MM.1S (cell line): ENCODE data around the gene SNTG2.

Experiments used
- DNase-seq: peaks from one replicate; pipeline ENCODE4 v3.0.0-alpha.2; 2015
- H2AFZ ChIP-seq: fragments of 300-600 bp; sonication (generic); 2 replicates; pipeline ENCODE4 v1.6.0; 2016; ENCODE audit warnings: antibody characterized with exemption, low read length
- H3F3A ChIP-seq: fragments of 300-600 bp; sonication (generic); 2 replicates; pipeline ENCODE4 v1.6.1; 2016; ENCODE audit warnings: mild to moderate bottlenecking, antibody characterized with exemption, low read length, moderate library complexity, mixed read lengths; ENCODE audit not compliant: insufficient read depth
- H3K27ac ChIP-seq: fragments of 300-600 bp; sonication (generic); 2 replicates; pipeline ENCODE4 v1.5.1; 2016; ENCODE audit warnings: mild to moderate bottlenecking, low read length
- H3K27me3 ChIP-seq: fragments of 300-600 bp; sonication (generic); replicated peaks from 2 replicates; pipeline ENCODE4 v1.6.0; 2016; ENCODE audit warnings: low read length; ENCODE audit not compliant: insufficient read depth
- H3K36me3 ChIP-seq: fragments of 300-600 bp; sonication (generic); replicated peaks from 2 replicates; pipeline ENCODE4 v1.6.1; 2016; ENCODE audit warnings: mild to moderate bottlenecking, low read length, mixed read lengths; ENCODE audit not compliant: insufficient read depth
- H3K4me1 ChIP-seq: fragments of 300-600 bp; sonication (generic); 2 replicates; pipeline ENCODE4 v1.6.1; 2016; ENCODE audit warnings: low read length, mixed read lengths
- H3K4me2 ChIP-seq: fragments of 300-600 bp; sonication (generic); 2 replicates; pipeline ENCODE4 v1.6.0; 2016; ENCODE audit warnings: low read depth, low read length
- H3K4me3 ChIP-seq: fragments of 300-600 bp; sonication (generic); 2 replicates; pipeline ENCODE4 v1.5.1; 2016; ENCODE audit warnings: low read length, mixed read lengths
- H3K79me2 ChIP-seq: fragments of 300-600 bp; sonication (generic); 2 replicates; pipeline ENCODE4 v1.6.1; 2016; ENCODE audit warnings: mixed run types, low read length, mixed read lengths
- H3K9ac ChIP-seq: fragments of 300-600 bp; sonication (generic); 2 replicates; pipeline ENCODE4 v1.6.1; 2016; ENCODE audit warnings: low read length, mixed read lengths
- H3K9me2 ChIP-seq: fragments of 300-600 bp; sonication (generic); replicated peaks from 2 replicates; pipeline ENCODE4 v1.6.1; 2016; ENCODE audit warnings: mild to moderate bottlenecking, low read length, mixed read lengths; ENCODE audit not compliant: insufficient read depth
- H3K9me3 ChIP-seq: fragments of 300-600 bp; sonication (generic); replicated peaks from 2 replicates; pipeline ENCODE4 v1.6.1; 2016; ENCODE audit warnings: mild to moderate bottlenecking, low read length, mixed read lengths; ENCODE audit not compliant: insufficient read depth
- H4K20me1 ChIP-seq: fragments of 300-600 bp; sonication (generic); 2 replicates; pipeline ENCODE4 v1.6.1; 2016; ENCODE audit warnings: mild to moderate bottlenecking, low read length, moderate library complexity, mixed read lengths; ENCODE audit not compliant: insufficient read depth
- CTCF ChIP-seq: fragments of 300-600 bp; sonication (generic); IDR thresholded peaks from 2 replicates; pipeline ENCODE4 v1.5.1; 2016; ENCODE audit warnings: antibody characterized with exemption, low read length, mixed read lengths
- EZH2 ChIP-seq: fragments of 300-600 bp; sonication (generic); optimal IDR thresholded peaks from 2 replicates; pipeline ENCODE3; 2017; ENCODE audit warnings: low read depth, mild to moderate bottlenecking, antibody characterized with exemption, low read length, mixed read lengths
- EZH2phosphoT487 ChIP-seq: fragments of 300-600 bp; sonication (generic); IDR thresholded peaks from 2 replicates; pipeline ENCODE4 v1.6.1; 2018; ENCODE audit warnings: antibody characterized with exemption, low read length

Gene SNTG2

DNA sequence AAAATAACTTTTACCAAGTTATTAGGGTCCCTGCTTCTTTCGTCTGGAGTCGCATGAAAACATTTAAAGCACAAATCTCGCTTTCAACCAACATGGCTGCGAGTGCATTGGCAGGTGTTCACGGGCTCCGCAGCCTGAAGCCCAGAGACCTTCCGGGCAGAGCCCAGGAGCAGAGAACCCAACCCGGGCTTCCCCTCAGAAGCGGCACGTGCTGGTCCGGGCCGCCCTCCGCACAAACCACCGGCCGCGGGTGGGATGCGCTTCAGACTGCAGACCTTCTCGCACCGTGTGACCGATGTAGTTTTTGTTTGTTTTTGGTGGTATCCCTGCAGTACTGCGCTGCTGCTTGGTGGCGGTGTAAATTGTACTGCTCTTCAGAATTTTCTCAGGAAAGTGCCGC is 357.0 kb downstream of the SNTG2 start:
- H3K9ac ChIP-seq, result no peak overlapping the region
- H3K79me2 ChIP-seq, result no peaks in the 10 kb centered on the region
- no peaks in the 10 kb centered on the region for H3F3A ChIP-seq
- H3K4me3 ChIP-seq, result no peak overlapping the region
- no peaks in the 10 kb centered on the region for H4K20me1 ChIP-seq
- H3K4me1 ChIP-seq, result no peaks in the 10 kb centered on the region
- no peaks in the 10 kb centered on the region for H3K9me2 ChIP-seq
- no peak for TF ChIP-seq CTCF
- no peaks in the 10 kb centered on the region for H3K36me3 ChIP-seq
- no peaks in the 10 kb centered on the region for H3K9me3 ChIP-seq
- no peaks in the 10 kb centered on the region for H3K27me3 ChIP-seq
- no peak for DNase-seq
- H2AFZ ChIP-seq, result no peak overlapping the region
- no peak overlapping the region for H3K4me2 ChIP-seq
- H3K27ac ChIP-seq, result no peak overlapping the region

- Histone ChIP-seq H3K27ac (no peak overlapping the region), H3K27me3 (no peaks in the 10 kb centered on the region), H3K4me2 (no peak overlapping the region), H2AFZ (no peak overlapping the region), H3K4me3 (no peak overlapping the region), H3K9me3 (no peaks in the 10 kb centered on the region), H3K79me2 (no peaks in the 10 kb centered on the region), H4K20me1 (no peaks in the 10 kb centered on the region), H3K9me2 (no peaks in the 10 kb centered on the region), H3F3A (no peaks in the 10 kb centered on the region), H3K9ac (no peak overlapping the region), H3K36me3 (no peaks in the 10 kb centered on the region), H3K4me1 (no peaks in the 10 kb centered on the region)
- TF ChIP-seq EZH2, result no peak
- TF ChIP-seq CTCF, result no peak
- no peak for TF ChIP-seq EZH2phosphoT487
- DNase-seq, result no peak
Measured at GRCh38 chr2:1308678-1309077, 358.0 kb downstream of the SNTG2 start.

- Histone ChIP-seq H3K27me3 (no peaks in the 10 kb centered on the region), H4K20me1 (no peaks in the 10 kb centered on the region), H2AFZ (no peak overlapping the region), H3F3A (no peaks in the 10 kb centered on the region), H3K9me2 (no peaks in the 10 kb centered on the region), H3K9ac (no peak overlapping the region), H3K9me3 (no peaks in the 10 kb centered on the region), H3K36me3 (no peaks in the 10 kb centered on the region), H3K27ac (no peak overlapping the region), H3K4me3 (no peak overlapping the region), H3K79me2 (no peaks in the 10 kb centered on the region), H3K4me2 (no peak overlapping the region), H3K4me1 (no peaks in the 10 kb centered on the region)
- no peak for DNase-seq
- TF ChIP-seq EZH2phosphoT487, result no peak
- TF ChIP-seq CTCF, result no peak
- TF ChIP-seq EZH2, result no peak
Measured at GRCh38 chr2:1309507-1309906, 358.9 kb downstream of the SNTG2 start.

DNA sequence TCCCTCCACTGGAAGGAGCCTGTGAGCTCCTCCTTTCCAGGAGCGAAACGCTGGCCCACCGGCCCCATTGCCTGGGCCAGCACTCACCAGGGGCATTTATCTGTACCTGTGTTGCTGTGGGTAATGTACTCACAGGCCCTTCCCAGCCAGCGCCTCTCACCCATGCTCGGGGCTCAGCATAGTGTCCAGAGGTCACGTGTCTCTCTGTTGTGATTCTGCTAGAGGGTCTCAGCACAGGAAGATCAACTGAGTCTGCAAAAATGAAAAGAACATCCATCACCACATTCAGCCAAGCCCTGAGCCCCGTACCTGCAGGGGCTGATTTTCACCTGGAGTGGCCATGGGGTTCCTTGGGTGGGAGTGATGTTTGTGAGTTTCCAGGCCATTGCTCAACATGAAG is 359.6 kb downstream of the SNTG2 start:
- Histone ChIP-seq H4K20me1 (no peaks in the 10 kb centered on the region), H3K4me3 (no peak overlapping the region), H3K9me3 (no peaks in the 10 kb centered on the region), H3K79me2 (no peaks in the 10 kb centered on the region), H3K36me3 (no peaks in the 10 kb centered on the region), H3K4me2 (no peak overlapping the region), H3K27me3 (no peaks in the 10 kb centered on the region), H3F3A (no peaks in the 10 kb centered on the region), H3K9me2 (no peaks in the 10 kb centered on the region), H3K9ac (no peak overlapping the region), H2AFZ (no peak overlapping the region), H3K27ac (no peak overlapping the region), H3K4me1 (no peaks in the 10 kb centered on the region)
- DNase-seq, result no peak
- TF ChIP-seq EZH2 (no peak), EZH2phosphoT487 (no peak), CTCF (no peak)
